NCI-H2196 treated with DMSO at 0.1 percent for 48 hours (cell line): ENCODE data around the gene MRPS16.

Source experiments
- DNase-seq: peaks from one replicate; lab custom pipeline; 2025; ENCODE audit not compliant: unreplicated experiment; lab: John Stamatoyannopoulos, UW

The MRPS16 gene

DNA sequence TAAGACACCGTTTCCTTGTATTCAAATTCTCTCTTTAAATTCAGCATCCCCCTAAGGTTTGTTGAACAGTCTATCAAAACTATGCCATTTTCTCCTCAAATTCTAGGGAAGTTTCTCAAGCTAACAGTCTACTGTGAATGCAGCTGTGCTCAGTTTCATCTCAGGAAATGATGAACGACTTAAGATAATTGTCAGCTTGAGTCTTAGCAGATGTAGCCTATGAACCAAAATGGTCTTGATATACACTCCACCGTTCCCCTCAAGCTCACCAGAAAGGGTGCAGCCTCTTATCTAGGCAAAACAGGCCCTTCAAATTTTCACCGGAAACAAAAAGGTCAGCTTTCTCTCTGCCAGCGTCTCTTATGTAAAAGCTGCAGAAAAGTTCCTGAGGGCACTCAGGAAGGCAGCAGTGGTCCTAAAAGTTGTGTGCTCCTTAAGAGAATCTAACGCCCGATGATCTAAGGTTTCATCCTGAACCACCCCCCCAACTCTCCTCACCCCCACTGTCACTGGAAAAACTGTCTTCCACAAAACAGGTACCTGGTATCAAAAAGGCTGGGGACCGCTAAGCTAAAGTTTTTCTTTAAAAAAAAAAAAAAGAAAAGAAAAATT lies 7.5 kb downstream of the MRPS16 start:
- no peak for DNase-seq

DNA sequence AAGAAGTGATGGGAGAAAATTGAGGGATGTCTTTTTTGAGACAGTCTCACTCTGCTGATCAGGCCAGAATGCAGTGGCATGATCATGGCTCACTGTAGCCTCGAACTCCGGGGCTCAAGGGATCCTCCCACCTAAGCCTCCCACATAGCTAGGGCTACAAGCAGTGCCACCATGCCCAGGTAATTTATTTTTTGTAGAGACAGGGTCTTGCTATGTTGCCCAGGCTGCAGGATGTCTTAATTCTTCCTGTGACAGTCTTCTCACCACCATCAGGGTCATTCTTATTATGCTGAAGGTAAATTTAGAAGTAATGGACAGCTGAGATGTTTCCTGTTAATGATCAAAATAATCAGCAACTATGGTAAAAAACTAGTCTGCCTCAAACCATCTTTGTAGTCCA lies 12.5 kb downstream of the MRPS16 start:
- DNase-seq = no peak

DNA sequence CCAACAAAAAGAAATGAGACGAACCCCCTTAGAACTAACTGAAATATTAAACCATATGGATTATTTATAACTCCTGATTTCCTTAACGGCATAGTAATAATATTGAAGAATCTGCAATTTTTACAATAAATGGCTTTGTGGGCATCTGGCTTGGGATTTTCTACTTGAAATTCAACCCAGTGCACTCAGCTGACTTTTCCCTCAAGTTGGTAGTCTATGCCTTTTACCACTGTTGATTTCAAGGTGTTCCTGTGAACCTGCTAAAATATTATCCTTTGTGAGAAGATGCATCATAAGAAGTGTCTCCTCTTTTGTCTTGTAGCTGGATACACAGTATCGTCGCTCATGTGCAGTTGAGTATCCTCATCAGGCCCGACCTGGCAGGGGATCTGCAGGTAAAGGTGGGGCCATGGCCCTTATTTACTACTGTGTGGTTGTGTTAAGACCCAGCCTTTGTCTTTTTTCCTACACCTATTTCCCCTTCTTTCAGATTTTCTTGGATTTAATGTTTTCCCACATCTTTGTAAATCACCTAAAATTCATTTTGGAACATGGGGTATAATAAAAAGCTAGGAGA lies 13.4 kb downstream of the MRPS16 start:
- DNase-seq = no peak

DNA sequence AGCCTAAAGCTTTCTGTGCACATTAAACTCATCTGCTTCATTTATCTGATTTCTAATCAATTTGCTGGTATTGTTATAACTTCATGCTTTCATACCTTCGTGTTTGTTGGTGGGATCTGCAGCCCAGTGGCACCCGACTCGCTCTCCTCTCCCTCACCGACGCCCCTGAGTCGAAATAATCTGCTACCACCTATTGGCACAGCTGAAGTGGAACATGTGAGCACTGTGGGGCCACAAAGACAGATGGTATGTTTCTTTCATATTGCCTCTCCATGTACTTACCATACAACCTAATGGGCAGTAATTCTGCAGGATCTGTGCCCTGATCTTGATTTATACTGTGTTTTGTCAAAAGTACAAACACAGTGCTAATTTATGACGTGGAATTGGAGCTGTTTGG lies 17.7 kb downstream of the MRPS16 start:
- DNase-seq = no peak

DNA sequence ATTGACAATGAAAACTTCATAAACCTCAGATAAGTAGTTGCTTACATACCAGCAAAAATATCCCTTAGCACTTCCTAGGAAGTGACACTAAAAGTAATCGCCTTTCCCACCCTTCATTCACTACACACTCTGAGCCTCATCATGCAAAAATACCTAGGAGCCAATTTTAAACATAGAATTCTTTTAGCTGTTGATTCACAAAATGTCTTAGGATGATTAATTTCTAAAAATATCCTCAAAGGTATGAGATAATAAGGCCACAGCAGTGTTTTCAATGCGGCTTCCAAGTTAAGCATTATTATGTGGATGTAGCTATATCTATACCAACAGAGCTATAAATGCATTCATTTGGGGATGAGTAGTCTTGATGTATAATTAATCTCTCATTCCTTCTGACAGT lies 18.6 kb downstream of the MRPS16 start:
- no peak for DNase-seq

DNA sequence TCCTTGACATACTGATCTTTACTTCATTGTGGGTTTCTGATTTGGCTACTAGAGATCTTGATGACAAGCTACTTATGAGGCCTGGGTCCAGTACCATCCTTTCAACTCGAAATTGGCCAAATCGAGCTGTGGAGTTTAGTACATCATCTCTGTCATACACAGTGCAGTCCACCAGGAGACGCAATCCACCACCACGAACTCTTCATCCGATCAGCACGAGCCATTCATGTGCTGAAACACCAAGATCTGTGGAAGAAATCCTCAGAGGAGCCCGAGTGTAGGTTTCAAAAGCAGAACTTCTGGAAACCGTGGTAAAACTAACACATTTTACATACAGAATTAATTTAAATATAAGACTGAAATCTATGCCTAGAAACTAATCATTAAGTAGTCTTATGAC lies 19.6 kb downstream of the MRPS16 start:
- DNase-seq = no peak

DNA sequence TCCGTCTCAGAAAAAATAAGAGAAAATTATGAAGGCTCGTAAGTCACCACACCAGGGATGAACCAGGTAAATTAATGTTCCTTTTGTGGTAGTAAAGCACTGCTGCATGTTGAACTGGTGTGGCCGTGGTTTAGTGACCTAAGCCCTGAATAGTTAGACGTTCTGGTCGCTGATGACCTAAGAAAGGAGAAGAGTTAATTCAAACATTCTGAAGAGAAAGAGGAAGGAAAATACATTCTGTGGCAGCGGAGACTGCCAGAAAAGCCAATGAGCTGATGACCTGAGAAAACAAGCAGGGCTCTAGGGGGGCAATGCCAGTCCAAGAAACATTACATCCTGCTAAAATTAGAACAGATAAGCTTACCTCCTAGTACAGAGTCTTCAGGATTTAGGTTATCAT lies 22.9 kb downstream of the MRPS16 start:
- DNase-seq = no peak

DNA sequence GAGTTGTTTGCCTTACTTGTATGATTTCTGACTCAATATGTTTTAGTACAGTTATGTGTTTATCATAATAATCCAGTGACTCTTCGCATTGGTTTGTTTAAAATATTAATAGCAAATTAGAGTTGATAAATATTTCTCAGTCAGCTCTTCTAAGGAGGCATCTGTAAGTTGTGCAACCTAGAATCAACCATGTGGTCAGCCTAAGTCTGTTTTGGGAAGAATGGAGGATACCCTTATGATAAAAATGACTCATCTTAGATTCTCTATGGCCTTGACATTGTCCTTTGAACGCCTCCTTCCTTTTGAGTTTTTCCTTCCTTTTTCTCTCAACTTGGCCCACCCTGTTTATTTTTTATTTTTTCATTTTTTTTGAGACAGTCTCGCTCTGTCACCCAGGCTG lies 24.2 kb downstream of the MRPS16 start:
- no peak for DNase-seq

DNA sequence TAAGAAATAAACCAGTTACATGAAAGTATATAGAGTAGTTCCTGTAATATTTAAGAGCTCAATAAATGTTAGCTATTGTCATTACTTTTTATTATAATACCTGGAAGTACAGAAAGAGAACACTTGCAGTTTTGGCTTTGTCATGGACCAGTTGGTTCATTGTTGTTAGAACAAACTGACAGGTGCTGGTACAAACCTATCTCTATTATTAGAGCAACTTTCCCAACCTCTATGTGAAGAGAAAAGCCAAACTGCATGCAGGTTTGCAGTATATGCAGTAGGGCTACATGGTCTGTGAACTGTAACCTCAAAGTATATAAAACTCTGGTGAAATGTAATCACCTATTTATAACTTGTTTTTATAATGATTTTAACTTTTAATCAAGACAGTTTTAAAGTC lies 25.8 kb downstream of the MRPS16 start:
- no peak for DNase-seq

DNA sequence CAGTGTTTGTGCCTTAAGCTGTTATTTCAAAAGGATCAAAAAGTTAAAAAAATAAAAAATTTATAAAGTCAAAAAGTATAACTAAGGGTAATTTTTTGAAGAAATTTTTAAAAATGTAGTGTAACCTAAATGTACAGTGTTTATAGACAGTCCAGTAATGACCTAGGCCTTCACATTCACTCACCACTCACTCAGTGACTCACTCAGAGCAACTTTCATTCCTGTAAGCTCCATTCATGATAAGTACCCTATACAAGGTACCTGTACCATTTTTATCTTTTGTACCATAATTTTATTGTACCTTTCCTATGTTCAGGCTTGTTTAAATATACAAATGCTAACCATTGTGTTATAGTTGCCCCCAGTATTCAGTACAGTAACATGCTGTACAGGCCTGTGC lies 26.9 kb downstream of the MRPS16 start:
- no peak for DNase-seq

DNA sequence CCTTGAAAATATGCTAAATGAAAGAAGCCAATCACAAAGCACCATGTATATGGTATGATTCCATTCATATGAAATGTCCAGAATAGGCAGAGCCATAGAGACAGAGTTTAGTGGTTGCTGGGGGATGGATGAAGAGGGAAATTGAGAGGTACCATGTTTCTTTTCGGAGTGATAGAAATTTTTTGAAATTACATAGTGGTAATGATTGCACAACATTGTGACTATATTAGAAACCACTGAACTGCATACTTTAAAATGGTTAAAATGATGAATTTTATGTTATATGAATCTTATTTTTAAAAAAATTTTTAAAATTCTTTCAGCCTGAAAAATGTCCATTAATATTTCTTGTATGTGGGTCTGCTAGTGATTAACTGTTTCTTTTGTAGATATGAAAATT lies 31.5 kb downstream of the MRPS16 start:
- no peak for DNase-seq

DNA sequence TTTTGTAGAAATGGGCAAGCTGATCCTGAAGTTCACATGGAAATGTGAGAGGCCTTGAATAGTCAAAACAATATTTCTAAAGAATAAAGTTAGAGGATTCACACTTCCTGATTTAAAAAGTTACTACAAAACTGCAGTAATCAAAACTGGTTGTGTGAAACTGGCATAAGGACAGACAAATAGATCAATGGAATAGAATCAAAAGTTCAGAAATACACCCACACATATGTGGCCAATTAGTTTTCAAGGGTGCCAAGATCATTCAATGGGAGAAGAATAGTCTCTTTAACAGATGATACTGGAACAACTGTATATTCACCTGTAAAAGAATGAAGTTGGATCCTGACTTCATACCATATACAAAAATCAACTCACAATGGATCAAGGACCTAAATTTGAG lies 33.1 kb downstream of the MRPS16 start:
- DNase-seq = no peak

DNA sequence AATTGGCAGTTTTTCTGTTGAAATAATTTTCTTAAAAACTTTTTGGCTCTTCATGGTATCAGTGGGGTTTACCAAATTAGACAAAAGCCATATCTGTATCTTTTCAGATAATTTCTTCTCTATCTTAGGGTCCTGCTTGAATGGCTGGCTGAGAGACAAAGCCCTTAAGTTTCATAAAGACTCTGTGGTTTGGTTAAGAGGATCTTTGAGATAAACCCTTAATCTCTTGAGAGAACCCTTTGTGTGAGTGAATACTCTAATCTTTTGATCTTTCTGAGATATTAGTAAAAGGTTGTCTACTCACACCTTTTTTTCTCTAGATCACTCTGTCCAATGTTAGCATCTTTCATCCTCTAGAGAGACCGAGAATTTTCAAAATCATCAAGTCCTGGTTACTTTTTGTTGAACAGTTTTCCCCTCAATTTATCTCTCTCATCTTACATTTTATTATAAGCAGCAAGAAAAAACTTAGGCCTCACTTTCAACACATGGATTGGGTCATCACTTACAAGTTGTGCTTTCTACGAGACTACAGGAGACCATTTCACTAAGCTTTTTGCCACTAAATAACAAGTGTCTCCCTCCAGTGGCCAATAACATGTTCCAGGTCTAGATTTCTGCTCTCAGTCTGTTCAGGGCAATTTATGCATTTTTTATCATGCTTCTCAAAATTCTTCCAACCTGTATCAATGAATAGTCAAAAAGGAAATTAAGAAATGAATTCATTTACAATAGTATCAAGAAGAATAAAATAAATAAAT lies 33.8 kb downstream of the MRPS16 start:
- DNase-seq = no peak

DNA sequence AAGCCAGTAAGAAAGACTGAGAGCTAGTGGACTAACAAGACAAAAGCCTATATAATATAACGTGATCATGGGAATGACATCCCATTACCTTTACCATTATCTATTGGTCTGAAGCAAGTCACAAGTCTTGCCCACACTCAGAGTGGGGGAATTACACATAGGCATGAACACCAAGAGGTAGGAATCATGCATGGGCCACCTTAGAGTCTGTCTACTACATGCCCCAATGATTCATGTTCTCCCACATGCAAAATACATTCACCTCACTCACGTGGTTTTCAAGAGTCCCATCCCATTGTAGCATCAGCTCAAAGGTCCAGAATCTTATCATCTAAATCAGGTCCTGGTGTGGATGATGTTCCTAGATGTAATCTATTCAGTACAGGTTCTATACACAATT lies 34.8 kb downstream of the MRPS16 start:
- DNase-seq = no peak

DNA sequence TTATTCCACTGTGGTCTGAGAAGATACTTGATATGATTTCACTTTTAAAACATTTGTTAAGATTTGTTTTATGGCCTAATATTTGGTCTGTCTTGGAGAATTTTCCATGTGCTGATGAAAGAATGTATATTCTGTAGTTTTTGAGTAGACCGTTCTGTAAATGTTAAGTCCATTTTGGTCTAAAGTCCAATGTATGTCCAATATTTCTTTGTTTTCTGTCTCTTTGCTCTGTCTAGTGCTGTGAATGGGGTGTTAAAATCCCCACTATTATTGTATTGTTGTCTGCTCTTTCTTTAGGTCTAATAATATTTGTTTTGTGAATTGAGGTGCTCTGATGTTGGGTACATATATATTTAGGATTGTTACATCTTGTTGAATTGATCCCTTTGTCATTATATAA lies 36.7 kb downstream of the MRPS16 start:
- DNase-seq = no peak

DNA sequence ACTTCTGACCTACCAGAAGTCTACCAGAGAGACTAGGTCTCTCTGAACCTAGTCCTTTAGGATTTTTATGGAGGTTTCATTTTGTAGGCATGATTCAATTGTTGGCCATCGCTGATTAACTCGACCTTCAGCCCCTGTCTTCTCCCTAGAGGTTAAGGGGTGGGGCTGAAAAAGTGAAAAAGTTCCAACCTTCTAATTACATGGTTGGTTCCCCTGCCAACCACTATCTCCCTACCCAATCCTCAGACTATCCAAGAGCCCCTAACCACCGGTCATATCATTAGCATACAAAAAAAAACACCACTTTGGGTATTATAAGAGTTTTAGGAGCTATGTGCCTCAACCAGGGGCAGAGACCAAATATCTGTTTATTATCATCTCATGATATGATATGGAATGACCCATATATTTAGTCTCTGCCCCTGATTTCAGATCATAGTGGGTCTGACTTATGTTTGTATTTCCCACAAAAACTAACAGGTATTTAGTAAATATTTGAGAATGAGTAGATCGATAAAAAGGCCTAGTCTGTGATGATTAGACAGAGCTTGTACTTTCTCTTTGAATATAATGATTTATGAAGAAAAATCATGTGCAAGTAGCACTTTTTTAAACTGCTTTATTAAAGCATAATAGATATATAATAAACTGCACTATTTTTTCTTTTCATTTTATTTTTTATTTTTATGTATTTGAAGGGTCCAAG lies 41.2 kb downstream of the MRPS16 start:
- DNase-seq = no peak

DNA sequence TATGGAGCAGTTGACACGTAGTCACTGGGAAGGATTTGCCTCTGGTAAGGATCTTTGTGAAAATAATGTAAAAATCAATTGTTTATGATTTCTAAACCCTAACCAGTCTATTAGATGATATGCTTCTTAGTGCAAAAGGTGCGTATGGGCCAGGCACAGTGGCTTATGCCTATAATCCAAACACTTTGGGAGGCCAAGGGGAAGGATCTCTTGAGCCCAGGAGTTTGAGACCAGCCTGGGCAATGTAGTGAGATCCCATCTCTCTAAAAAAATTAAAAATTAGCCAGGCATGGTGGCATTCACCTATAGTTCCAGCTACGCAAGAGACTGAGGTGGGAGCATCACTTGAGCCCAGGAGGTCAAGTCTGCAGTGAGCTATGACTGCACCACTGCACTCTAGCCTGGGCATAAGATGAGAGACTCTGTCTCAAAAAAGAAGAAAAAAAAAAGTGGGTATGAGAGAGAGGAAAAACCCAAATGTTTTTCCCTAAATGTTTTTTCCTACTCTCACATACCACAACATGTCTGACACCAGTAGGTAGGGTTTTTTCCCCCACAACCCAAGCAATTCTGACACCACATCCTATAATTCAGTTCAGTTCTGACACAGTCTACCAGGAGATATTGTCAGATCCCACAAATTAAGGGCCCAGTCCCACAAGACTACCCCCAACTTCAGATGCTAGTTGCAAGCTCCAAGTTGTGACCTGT lies 41.9 kb downstream of the MRPS16 start:
- DNase-seq = no peak

DNA sequence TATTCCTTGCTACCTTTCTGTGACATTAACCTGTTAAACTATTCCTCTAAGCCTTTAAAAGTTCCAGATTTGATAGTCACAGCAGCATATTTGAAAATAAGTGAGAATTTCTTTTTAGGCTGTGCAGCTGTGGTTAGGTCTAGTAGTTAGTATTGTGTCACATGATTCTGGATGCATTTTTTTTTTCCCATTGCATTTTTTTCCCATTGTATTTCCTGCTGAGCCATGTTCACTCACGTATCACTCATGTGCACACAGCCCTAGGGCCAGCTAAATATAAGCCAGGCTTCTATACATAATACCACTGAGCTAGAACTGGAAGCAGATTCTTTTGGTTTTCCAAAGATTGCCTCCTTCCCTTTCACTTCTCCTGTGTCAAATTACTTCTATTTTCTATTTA lies 42.7 kb downstream of the MRPS16 start:
- no peak for DNase-seq

DNA sequence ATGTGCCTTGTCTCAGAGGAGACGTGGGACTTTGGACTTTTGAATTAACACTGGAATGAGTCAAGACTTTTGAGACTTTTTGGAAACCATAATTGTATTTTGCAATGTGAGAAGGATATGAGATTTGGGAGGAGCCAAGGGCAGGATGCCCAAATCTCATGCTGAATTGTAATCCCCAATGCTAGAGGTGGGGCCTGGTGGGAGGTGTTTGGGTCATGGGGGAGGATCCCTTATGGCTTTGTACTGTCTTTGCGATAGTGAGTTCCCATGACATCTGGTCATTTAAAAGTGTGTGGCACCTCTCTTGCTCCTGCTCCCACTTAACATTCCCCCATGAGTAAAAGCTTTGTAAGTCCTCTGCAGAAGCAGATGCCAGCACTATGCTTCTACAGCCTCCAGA lies 44.6 kb downstream of the MRPS16 start:
- DNase-seq = no peak

DNA sequence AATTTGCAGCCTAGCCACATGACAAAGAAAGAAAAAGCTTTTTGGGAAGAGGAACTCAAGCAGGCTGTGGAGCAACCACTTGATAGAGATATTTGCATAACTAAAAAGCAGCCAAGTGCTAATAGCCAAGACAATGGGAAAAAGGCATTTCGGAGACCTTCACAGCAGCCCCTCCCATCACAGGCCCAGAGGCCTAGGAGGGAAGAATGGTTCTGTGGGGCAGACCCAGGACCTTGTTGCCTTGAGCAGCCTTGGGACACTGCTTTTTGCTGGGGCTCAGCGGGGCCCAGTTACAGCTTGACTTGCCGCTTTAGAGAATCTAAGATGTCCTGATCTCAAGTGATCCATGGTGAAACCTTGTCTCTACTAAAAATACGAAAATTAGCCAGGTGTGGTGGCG lies 46.1 kb downstream of the MRPS16 start:
- no peak for DNase-seq

DNA sequence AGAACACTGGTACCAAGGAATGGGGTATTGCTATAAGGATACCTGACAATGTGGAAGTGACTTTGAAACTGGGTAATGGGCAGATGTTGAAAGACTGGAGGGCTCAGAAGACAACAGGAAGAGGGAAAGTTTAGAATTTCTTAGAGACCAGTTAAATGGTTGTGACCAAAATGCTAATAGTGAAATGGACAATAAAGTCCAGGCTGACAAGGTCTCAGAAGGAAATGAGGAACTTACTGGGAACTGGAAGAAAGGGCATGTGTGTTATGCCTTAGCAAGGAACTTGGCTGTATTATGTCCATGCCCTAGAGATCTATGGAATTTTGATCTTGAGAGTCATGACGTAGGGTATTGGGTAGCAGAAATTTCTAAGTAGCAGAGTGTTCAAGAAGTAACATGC lies 46.6 kb downstream of the MRPS16 start:
- DNase-seq = no peak
